Thyroid gland (tissue), 4 donors: ENCODE data around the gene KAT5. TPM values are rescaled to one million over a fixed set of nuclear protein-coding genes. Genes with fewer than 3 reads are reported as not detected.
"Not testable (repeated sequence)": the region's sequence is repeated elsewhere in the genome, so short reads cannot be mapped to it uniquely, and the experiment has no call there.

Source experiments
- DNase-seq, 2 donors: peaks; one replicate each; pipeline ENCODE4 v3.0.0-alpha.2; 2019
- H3K27ac ChIP-seq, 3 donors: fragments of 200-600 bp; sonication (generic); 1 replicate in 2 of 3; 2 replicates in 1 of 3; pipeline ENCODE4 v1.5.1; 2016 to 2019; ENCODE audit warnings: mild to moderate bottlenecking in 1 of 3, moderate library complexity in 1 of 3
- H3K27me3 ChIP-seq: fragments of 200-600 bp; sonication (generic); one replicate; pipeline ENCODE4 v1.5.1; 2019
- H3K36me3 ChIP-seq, 2 donors: fragments of 200-600 bp; sonication (generic); one replicate each; pipeline ENCODE4 v1.5.1; 2016 to 2019
- H3K4me1 ChIP-seq, 2 donors: fragments of 200-600 bp; sonication (generic); one replicate each; pipeline ENCODE4 v1.5.1; 2017 to 2019
- H3K4me3 ChIP-seq, 3 donors: fragments of 200-600 bp; sonication (generic); replicated peaks in 1 of 3; 1 replicate in 2 of 3; 2 replicates in 1 of 3; pipeline ENCODE4 v1.5.1; 2016; ENCODE audit warnings: mild to moderate bottlenecking in 1 of 3
- H3K9me3 ChIP-seq: fragments of 200-600 bp; sonication (generic); one replicate; pipeline ENCODE4 v1.5.1; 2017
- CTCF ChIP-seq, 6 experiments: fragments of 200-600 bp in 3 of 6; fragments of 450-650 bp in 3 of 6; sonication (generic) in 3 of 6; IDR thresholded peaks; one replicate each; pipeline ENCODE4 v1.5.1; 2016 to 2019; ENCODE audit warnings: antibody characterized with exemption in 6 of 6, mild to moderate bottlenecking in 2 of 6, inconsistent platforms in 1 of 6, moderate library complexity in 1 of 6
- POLR2A ChIP-seq, 2 donors: fragments of 450-650 bp; IDR thresholded peaks; one replicate each; pipeline ENCODE4 v1.6.1; 2017; ENCODE audit warnings: antibody characterized with exemption in 2 of 2, mild to moderate bottlenecking in 2 of 2, moderate library complexity in 1 of 2
- WGBS, 2 donors: methylation state at CpG; one replicate each; pipeline ENCODE4 v1.1.5; 2017; 5-methylcytosine and 5-hydroxymethylcytosine counted together
- intact Hi-C: fragments of 100-400 bp; cut with DNase I; formaldehyde crosslinking; loops from one replicate; pipeline ENCODE4 v1.15.1; 2023
- total RNA-seq, 4 donors: library from RNA; depleted of rRNA; stranded (reverse); fragments of >200 nt; gene quantifications; one replicate each; pipeline ENCODE4 v1.2.3, GENCODE V29; 2016

The KAT5 gene
- total RNA-seq, 4 donors from 2014 or later: 78.5 to 114 (median 81.1) TPM

DNA sequence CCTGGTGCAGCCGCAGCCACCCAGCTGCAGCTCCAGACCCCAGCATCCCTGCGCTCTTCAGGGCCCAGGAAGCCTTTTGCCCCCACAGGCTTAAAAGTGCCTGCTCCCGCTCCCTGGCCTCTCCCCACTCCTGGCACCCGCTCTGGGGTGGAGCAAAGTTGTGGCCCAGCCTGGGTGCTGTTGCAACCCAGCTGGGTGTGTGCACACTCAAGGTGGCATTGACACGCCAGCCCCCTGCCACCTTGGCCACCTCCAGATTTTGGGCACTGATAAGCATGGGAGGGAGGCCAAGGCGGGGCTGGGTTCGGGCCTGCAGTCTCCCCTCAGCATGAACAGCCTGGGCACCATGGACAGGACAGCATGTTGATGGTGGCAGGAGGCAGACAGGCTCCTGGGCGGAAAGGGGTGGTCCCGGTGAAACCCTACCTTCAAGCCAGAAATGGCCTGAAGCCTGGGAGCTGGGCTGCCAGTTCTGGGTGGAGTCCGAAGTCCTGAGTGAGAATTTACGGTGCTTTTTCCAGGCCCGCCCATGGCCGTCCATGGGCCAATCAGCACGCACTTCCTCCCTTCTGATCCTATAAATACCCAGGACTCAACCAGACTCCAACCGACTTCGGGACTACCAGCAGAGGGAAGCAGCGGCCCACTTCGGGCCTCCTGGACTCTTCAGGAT lies 32.1 kb downstream of the KAT5 start:
- WGBS, 2 donors: 72 to 89% methylated on average over 12 to 18 of the region's 18 CpGs
- TF ChIP-seq CTCF (IDR thresholded peaks at IDR 0.05) (no peak), POLR2A (IDR thresholded peaks at IDR 0.05) (no peak)
- Histone ChIP-seq H3K36me3 (no peaks in the 10 kb centered on the region), H3K27ac (no peak overlapping the region), H3K4me1 (no peaks in the 10 kb centered on the region), H3K27me3 (no peaks in the 10 kb centered on the region), H3K9me3 (no peaks in the 10 kb centered on the region), H3K4me3 (no peak overlapping the region)
- intact Hi-C loops: no loop called here
- DNase-seq: no peak

- no peaks in the 10 kb centered on the region for H3K4me1 ChIP-seq
- H3K27ac ChIP-seq: no peak overlapping the region
- no peaks in the 10 kb centered on the region for H3K27me3 ChIP-seq
- no peak for DNase-seq
- H3K36me3 ChIP-seq: no peaks in the 10 kb centered on the region
- TF ChIP-seq POLR2A (IDR thresholded peaks at IDR 0.05): no peak
- TF ChIP-seq CTCF (IDR thresholded peaks at IDR 0.05): no peak
- WGBS, 2 donors: 74 to 86% methylated on average over 8 of the region's 8 CpGs
- no peak overlapping the region for H3K4me3 ChIP-seq
- intact Hi-C loops: no loop called here
- H3K9me3 ChIP-seq: no peaks in the 10 kb centered on the region
Observed at GRCh38 chr11:65744699-65745042, 32.6 kb downstream of the KAT5 start.

GRCh38 chr11:65745049-65745448 lies 33.0 kb downstream of the KAT5 start:
- Histone ChIP-seq H3K36me3 (no peaks in the 10 kb centered on the region), H3K27ac (no peak overlapping the region), H3K9me3 (no peaks in the 10 kb centered on the region), H3K4me3 (no peak overlapping the region), H3K4me1 (no peaks in the 10 kb centered on the region), H3K27me3 (no peaks in the 10 kb centered on the region)
- TF ChIP-seq POLR2A (IDR thresholded peaks at IDR 0.05) (no peak), CTCF (IDR thresholded peaks at IDR 0.05) (no peak)
- intact Hi-C loops: no loop called here
- WGBS, 2 donors: 90 to 96% methylated on average over 14 of the region's 17 CpGs
- DNase-seq: no peak

GRCh38 chr11:65762169-65762568 lies 50.1 kb downstream of the KAT5 start:
- H3K27ac ChIP-seq, H3K4me3 ChIP-seq, H3K36me3 ChIP-seq, intact Hi-C loops, H3K4me1 ChIP-seq, DNase-seq, H3K9me3 ChIP-seq, H3K27me3 ChIP-seq: not testable (repeated sequence)
- WGBS, 2 donors: 71 to 76% methylated on average over 5 of the region's 5 CpGs

- H3K36me3 ChIP-seq, H3K27me3 ChIP-seq, DNase-seq, H3K4me1 ChIP-seq, intact Hi-C loops, H3K9me3 ChIP-seq, H3K4me3 ChIP-seq, H3K27ac ChIP-seq: not testable (repeated sequence)
- 94% methylated on average over 10 of the region's 29 CpGs; no CpG with 5 or more reads in 1 of the 2 donors for WGBS, 2 donors
Observed at GRCh38 chr11:65762816-65763215, 50.8 kb downstream of the KAT5 start.

DNA sequence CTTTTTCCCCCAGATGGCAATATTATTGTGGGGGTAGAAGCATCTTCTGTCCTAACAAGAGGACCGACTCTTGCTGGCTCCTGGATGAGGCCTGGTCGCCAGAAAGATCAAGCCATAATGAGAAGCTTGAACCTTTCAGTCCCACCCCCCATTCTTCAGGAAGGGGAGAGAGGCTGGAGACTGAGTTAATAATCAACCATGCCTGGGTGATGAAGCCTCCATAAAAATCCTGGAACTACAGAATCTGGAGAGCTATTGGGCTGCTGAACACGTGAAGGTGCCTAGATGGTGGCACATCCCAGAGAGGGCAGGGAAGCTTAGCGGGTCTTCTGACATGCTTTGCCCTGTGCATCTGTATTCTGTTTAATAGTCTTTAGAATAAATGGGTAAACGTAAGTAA lies 52.4 kb downstream of the KAT5 start:
- intact Hi-C loops: no loop called here
- no peak for TF ChIP-seq CTCF (IDR thresholded peaks at IDR 0.05)
- no peak for TF ChIP-seq POLR2A (IDR thresholded peaks at IDR 0.05)
- WGBS, 2 donors: 79 to 82% methylated on average over 5 of the region's 5 CpGs
- no peak for DNase-seq
- H3K4me3 ChIP-seq: no peak overlapping the region
- no peak overlapping the region for H3K27ac ChIP-seq
- no peaks in the 10 kb centered on the region for H3K36me3 ChIP-seq
- H3K9me3 ChIP-seq: no peaks in the 10 kb centered on the region
- no peaks in the 10 kb centered on the region for H3K27me3 ChIP-seq
- no peaks in the 10 kb centered on the region for H3K4me1 ChIP-seq
